ENCODE data around the gene EHMT1.

DNA sequence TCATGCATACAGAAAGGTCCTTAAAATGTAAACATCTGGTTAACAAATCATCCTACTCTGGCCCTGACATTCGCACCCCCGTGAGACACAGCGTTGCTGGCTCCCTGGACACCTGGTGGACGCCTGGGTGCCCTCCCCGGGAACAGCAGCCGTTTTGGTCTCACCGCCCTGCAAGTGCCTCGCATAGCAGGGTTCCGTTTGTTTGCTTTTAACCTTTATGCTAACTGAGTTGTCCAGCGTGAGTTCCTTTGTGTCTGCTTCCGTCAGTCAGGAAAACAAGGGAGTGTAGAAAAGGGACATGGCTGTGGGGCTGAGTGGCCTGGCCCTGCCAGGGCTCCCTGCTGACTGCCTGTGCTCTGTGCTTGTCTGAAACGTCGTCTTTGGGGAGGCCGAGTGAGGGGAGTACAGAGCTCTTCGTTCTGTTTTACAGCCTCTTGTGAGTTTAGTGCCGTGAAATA lies 166.9 kb downstream of the EHMT1 start:
- TF ChIP-seq SUZ12 (IDR thresholded peaks at IDR 0.05) (no peak), TARDBP (IDR thresholded peaks at IDR 0.05) (no peak), NFRKB (IDR thresholded peaks at IDR 0.05) (no peak), ZNF384 (IDR thresholded peaks at IDR 0.05) (no peak), HDGF (IDR thresholded peaks at IDR 0.05; ENCODE audit: borderline replicate concordance) (no peak), SP1 (IDR thresholded peaks at IDR 0.05) (no peak), LEF1 (IDR thresholded peaks at IDR 0.05; ENCODE audit: borderline replicate concordance) (no peak), ELF4 (IDR thresholded peaks at IDR 0.05) (no peak), BHLHE40 (IDR thresholded peaks at IDR 0.05; ENCODE audit: borderline replicate concordance) (no peak), FOXK2 (IDR thresholded peaks at IDR 0.05) (no peak), ARNT (IDR thresholded peaks at IDR 0.05) (no peak), FOXM1 (IDR thresholded peaks at IDR 0.05; ENCODE audit: borderline replicate concordance) (no peak), FOXA1 (IDR thresholded peaks at IDR 0.05) (no peak)

All from HEK293T (cell line).